ENCODE results near the gene BDP1.
"Not testable (repeated sequence)": the region's sequence is repeated elsewhere in the genome, so short reads cannot be mapped to it uniquely, and the experiment has no call there.

DNA sequence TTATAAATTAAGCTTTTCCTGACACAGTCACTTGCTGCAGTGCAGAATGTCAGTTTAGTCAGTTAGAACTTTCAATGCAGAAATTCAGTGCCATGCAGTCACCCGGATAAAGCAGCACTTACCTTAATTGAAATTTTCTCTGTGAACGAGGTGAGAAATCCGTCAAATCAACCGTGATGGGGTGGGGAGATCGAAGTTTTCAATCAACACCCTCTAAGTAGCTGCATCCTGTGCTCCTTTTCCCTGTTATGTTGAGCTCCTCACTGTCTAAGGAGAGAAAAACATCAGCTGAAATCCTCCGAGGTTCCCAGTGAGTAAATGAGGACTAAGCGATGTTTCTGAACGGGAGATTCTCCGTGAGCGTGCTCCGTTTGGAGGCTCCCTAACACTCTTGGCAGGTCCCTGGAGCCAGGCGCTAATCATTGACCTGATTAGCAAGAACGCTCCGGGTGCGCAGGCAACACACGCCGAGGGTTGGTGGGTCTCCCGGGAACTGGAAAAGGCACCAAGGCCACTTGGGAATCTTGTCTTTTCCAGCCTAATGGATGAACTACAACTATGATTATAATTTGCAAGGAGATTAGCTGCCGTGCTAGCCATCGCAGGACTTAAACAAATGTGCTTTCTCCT, 9.8 kb upstream of the BDP1 start:
- TF ChIP-seq, protein P1, sequence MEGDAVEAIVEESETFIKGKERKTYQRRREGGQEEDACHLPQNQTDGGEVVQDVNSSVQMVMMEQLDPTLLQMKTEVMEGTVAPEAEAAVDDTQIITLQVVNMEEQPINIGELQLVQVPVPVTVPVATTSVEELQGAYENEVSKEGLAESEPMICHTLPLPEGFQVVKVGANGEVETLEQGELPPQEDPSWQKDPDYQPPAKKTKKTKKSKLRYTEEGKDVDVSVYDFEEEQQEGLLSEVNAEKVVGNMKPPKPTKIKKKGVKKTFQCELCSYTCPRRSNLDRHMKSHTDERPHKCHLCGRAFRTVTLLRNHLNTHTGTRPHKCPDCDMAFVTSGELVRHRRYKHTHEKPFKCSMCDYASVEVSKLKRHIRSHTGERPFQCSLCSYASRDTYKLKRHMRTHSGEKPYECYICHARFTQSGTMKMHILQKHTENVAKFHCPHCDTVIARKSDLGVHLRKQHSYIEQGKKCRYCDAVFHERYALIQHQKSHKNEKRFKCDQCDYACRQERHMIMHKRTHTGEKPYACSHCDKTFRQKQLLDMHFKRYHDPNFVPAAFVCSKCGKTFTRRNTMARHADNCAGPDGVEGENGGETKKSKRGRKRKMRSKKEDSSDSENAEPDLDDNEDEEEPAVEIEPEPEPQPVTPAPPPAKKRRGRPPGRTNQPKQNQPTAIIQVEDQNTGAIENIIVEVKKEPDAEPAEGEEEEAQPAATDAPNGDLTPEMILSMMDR (IDR thresholded peaks at IDR 0.05): not testable (repeated sequence)
- not testable (repeated sequence) for TF ChIP-seq POLR2A (IDR thresholded peaks at IDR 0.05)

Measured in testis (tissue), 2 donors.